HG03565 (cell line): Measurements from ENCODE around the gene ACVR1C.

Experiments used
- ATAC-seq: cut with Tn5 transposase; IDR thresholded peaks from one replicate; pipeline ENCODE4 v1.9.1; 2021; ENCODE audit warnings: mild to moderate bottlenecking, moderate library complexity; ENCODE audit not compliant: unreplicated experiment

Gene ACVR1C

GRCh38 chr2:157500334-157500733 lies 128.3 kb downstream of the ACVR1C start:
- ATAC-seq: no peak

DNA sequence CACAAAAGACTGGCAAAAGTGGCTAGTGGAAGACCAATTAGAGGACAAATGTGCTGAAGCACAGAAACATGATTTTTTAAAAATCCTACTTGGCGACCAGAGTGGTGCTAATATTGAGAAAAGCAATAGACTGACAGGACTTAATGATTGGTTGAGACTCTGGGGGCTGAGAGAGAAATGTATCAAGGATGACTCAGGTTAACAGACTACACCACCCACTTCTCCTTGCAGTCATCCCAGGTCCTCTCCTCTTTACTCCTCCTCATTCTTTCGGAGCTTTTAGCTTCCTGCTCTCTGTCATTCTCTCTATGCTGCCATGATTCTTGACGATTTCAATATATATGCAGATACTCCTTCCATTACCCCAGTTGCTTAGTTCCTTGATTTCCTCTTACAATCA lies 130.2 kb downstream of the ACVR1C start:
- no peak for ATAC-seq

DNA sequence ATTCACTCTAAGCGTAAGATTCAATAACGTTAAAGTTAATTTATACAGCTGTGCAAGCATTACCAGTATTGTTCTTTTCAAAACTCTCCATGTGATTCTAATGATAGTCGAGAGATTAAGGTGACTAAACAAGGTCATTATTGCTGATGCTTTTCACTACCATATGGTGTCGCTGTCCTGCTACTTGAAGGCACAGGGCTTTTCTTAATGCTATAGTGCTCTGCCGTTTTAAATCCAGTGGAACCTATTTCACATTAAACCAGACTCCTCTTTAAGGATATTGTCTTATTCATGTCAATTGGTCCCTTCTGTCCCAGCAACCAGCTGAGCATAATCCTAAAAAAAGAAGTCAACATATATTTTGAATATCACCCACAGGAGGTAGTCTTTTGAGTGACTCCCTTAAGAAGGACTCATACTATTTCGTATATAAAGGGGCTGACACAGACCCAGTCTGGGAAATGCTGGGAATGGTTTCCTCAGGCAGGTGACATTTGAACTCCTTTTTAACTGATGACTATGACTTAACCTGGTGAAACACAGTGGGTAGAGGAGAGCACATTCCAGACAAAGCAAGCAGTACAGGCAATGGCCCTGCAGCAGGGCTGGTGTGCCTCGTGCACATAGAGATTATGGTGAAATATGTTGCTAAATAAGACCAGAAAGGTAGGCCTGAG lies 130.9 kb downstream of the ACVR1C start:
- ATAC-seq: peak; percentile 90

- peak; percentile 93 for ATAC-seq
These were observed 136.4 kb downstream of the ACVR1C start for GRCh38 chr2:157492189-157492773.

DNA sequence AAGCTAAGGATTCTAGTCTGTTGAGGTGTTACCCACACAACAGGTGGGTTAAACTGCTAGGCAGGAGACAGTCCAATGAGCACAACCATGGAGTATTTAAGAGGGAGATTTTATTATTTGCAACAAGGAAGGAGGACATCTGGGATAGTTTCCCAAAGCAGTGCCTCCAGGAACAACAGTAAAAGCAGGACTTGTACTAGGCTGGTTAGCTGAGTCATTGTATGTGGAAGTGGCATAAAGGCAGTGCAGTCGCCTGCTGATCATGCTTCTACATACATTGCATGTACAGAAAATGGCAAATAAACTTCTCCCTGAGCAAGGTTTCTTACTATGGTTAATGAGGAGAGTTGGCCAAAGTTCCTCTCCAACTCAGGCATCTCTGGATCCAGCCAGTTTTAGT lies 138.7 kb downstream of the ACVR1C start:
- no peak for ATAC-seq

GRCh38 chr2:157488877-157489276 lies 139.8 kb downstream of the ACVR1C start:
- ATAC-seq: no peak

GRCh38 chr2:157487747-157488146 lies 140.9 kb downstream of the ACVR1C start:
- no peak for ATAC-seq

DNA sequence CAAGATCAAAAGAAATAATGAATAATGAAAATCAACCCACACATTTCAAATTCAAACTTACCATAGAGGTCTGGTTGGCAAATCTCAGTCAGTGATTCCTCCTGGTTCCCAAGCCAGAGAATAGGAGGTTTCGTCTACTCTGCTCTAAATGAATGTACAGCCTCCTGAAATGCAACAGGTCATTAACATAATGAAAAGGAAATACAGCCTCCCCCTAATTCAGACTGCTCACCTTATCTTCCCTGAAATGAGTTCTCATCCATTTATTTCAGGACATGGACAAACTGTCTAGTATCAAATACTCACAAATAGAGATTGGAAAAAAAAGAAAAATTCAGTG lies 141.4 kb downstream of the ACVR1C start:
- ATAC-seq: no peak

DNA sequence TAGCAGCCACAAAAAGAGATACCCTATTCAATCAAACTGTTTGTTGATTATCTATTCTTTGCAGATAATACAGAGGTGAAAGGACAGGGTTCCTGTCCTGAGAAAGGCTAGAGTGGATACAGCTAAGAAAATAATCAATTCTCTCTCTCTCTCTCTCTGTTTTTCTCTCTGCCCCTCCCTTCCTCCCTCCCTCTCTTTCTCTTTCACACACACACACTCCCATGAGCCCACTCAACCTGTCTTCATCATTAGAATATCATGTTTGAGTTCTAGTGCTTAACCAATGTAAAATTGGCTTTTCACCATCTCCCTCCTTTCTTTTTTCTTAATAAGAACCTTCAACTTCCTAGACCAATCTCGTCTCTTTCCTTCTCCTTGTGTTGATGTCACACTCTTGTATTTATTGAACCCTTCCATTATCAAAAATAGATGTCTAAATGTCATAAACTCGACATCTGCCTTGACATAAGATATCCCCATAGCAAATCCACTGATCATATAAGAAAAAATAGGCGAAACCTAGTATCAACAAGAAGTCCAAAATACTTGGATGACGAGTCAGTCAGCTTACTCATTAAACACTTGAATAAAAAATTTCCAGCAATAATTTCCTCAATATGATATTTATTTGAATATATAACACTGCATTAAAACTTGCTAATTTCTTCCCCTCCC lies 141.9 kb downstream of the ACVR1C start:
- no peak for ATAC-seq

GRCh38 chr2:157480182-157480961 lies 148.3 kb downstream of the ACVR1C start:
- peak; percentile 86 for ATAC-seq

DNA sequence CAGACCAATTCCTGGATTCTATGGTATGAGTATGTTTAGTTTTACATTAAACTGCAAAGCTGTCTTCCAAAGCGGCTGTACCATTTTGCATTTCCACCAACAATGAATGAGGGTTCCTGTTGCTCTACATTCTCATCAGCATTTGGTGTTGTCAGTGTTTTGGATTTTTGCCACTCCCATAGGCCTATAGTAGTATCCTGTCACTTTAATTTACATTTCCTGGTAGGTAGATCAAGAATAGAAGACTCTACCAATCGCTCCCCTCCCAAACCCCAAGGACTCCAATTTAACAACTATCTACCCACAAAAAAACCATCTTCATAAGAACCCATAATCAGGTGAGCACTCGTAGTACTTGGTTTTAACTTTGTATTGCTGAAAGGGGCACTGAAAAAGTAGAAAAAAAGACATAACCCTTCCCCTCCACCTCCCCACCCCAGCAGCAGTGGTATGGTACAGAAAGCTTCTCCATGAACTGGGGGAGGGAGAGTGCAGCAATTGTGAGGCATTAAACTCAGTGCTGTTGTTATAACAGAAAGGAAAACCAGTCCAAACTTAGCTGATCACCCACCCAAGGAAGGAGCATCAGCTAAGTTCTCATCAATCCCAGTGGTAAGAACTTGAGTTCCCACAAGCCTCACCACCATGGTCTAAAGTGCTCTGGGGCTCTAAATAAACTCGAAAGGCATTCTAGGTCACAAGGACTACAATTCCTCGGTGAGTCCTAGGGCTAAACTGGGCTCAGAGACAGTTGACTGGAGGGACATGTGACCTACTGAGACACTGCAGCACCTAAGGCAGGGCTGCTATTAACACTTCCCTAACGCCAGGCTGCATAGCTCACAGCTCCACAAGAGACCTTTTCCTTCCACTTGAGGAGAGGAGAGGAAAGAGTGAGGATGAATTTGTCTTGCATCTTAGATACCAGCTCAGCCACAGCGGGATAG lies 149.3 kb downstream of the ACVR1C start:
- ATAC-seq: peak; percentile 32

DNA sequence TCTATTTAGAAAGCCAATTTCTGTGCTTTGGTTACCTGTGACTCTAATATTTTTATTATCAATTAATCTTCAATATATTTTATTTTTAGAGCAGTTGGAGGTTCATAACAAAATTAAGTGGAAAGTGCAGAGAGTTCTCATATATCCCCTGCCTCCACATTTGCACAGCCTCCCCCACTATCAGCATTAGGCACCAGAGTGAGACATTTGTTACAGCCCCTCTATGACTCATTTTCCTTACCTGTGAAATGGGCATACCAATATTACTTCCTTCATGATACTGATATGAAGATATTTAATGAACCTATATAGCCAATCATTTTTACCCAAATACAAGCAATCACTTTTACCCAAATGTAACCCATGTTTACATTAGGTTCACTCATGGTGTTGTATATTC lies 150.7 kb downstream of the ACVR1C start:
- no peak for ATAC-seq

DNA sequence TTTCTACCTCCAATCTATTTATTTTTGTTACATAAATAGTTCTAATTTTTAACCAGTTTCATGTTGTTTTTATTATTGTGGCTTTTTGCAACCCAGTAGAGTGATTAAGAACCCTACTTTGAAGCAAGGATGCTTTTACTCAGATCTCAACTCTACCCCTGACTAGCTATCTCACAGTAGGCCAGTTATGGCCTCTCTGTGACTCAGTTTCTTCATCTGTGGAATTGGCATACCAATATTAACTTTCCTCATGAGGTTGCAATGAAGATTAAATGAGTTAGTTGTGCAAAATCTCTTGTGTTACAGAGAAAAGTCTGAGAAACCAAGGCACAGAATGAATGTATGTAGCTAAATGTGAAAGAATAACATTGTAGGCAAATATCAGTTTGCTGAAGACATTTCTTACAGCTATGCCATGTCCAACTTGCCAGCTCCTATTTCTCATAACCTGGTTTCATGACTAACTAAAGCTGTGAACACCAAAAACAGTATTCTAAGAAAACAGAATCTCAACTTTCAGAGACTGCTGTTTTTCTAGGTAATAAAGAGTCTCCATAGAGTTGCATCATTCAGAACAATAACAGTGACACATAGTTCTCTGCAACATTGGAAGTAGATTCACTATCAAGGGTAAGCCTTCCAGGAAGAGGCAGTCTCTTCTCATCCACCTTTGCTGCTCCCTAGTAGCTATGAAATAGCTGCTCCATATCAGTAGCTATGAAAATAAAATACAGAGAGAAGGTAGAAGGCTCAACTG lies 151.5 kb downstream of the ACVR1C start:
- ATAC-seq: no peak
